Neural progenitor cell (in vitro differentiated cells): Measurements from ENCODE around the gene HMGN3. TPM values are rescaled to one million over a fixed set of nuclear protein-coding genes. Genes with fewer than 3 reads are reported as not detected.
A peak's percentile ranks its signal among the peaks of the same experiment; 100 is the strongest.

Experiments used
- DNase-seq: peaks from one replicate; pipeline ENCODE4 v3.0.0-alpha.2; 2016; ENCODE audit warnings: low spot score
- H2AFZ ChIP-seq: fragments of 200-600 bp; sonication (generic); replicated peaks from 2 replicates; pipeline ENCODE4 v1.6.1; 2016; ENCODE audit warnings: antibody characterized with exemption
- H3F3A ChIP-seq: fragments of 200-600 bp; sonication (generic); 2 replicates; pipeline ENCODE4 v1.6.1; 2016; ENCODE audit warnings: antibody characterized with exemption, low read depth
- H3K27ac ChIP-seq: fragments of 200-600 bp; sonication (generic); 2 replicates; pipeline ENCODE4 v1.5.1; 2016; ENCODE audit warnings: mild to moderate bottlenecking
- H3K27me3 ChIP-seq: fragments of 200-600 bp; sonication (generic); 2 replicates; pipeline ENCODE4 v1.6.1; 2016; ENCODE audit warnings: mild to moderate bottlenecking, moderate library complexity
- H3K36me3 ChIP-seq: fragments of 200-600 bp; sonication (generic); 2 replicates; pipeline ENCODE4 v1.5.1; 2016
- H3K4me1 ChIP-seq: fragments of 200-600 bp; sonication (generic); 2 replicates; pipeline ENCODE4 v1.6.1; 2016; ENCODE audit warnings: mixed run types
- H3K4me2 ChIP-seq: fragments of 200-600 bp; sonication (generic); 2 replicates; pipeline ENCODE4 v1.6.1; 2016
- H3K4me3 ChIP-seq: fragments of 200-600 bp; sonication (generic); 2 replicates; pipeline ENCODE4 v1.5.1; 2016
- H3K79me2 ChIP-seq: fragments of 200-600 bp; sonication (generic); 2 replicates; pipeline ENCODE4 v1.6.1; 2016; ENCODE audit warnings: low read depth
- H3K9ac ChIP-seq: fragments of 200-600 bp; sonication (generic); 2 replicates; pipeline ENCODE4 v1.6.1; 2016
- H3K9me3 ChIP-seq: fragments of 200-600 bp; sonication (generic); 2 replicates; pipeline ENCODE4 v1.5.1; 2016; ENCODE audit warnings: low read depth
- H4K20me1 ChIP-seq: fragments of 200-600 bp; sonication (generic); 2 replicates; pipeline ENCODE4 v1.6.1; 2016; ENCODE audit warnings: low read depth
- H3K27ac Mint-ChIP-seq: 3 replicates; pipeline ENCODE4 v1.8.0; 2021; ENCODE audit warnings: mixed read lengths
- H3K27me3 Mint-ChIP-seq: 2 replicates; pipeline ENCODE4 v1.8.0; 2022; ENCODE audit warnings: low read depth, mild to moderate bottlenecking, inconsistent platforms, moderate library complexity, mixed read lengths; ENCODE audit not compliant: insufficient read depth
- H3K36me3 Mint-ChIP-seq: 3 replicates; pipeline ENCODE4 v1.8.0; 2021; ENCODE audit warnings: mixed read lengths
- H3K4me1 Mint-ChIP-seq: 3 replicates; pipeline ENCODE4 v1.8.0; 2021; ENCODE audit warnings: mixed read lengths
- H3K4me3 Mint-ChIP-seq: 3 replicates; pipeline ENCODE4 v1.8.0; 2021; ENCODE audit warnings: mild to moderate bottlenecking, moderate library complexity, mixed read lengths
- H3K9me3 Mint-ChIP-seq: 3 replicates; pipeline ENCODE4 v1.8.0; 2020; ENCODE audit warnings: mixed read lengths
- EZH2 ChIP-seq: fragments of 200-600 bp; sonication (generic); IDR thresholded peaks from 2 replicates; pipeline ENCODE4 v1.6.1; 2017; ENCODE audit warnings: antibody characterized with exemption, mild to moderate bottlenecking, moderate library complexity
- EZH2phosphoT487 ChIP-seq: fragments of 200-600 bp; sonication (generic); IDR thresholded peaks from 2 replicates; pipeline ENCODE4 v1.6.1; 2017; ENCODE audit warnings: antibody characterized with exemption
- total RNA-seq: library from RNA; depleted of rRNA; stranded (reverse); fragments of >200 nt; gene quantifications from 2 replicates; pipeline ENCODE4 v1.2.3, GENCODE V29; 2015; ENCODE audit warnings: low replicate concordance
- TF ChIP-seq, protein P1 (sequence below): fragments of 200-600 bp; sonication (generic); IDR thresholded peaks from 2 replicates; pipeline ENCODE4 v1.5.1; 2017; ENCODE audit warnings: antibody characterized with exemption, mild to moderate bottlenecking

The HMGN3 gene
- total RNA-seq, 1 donor from 2014 or later, result 308 TPM

DNA sequence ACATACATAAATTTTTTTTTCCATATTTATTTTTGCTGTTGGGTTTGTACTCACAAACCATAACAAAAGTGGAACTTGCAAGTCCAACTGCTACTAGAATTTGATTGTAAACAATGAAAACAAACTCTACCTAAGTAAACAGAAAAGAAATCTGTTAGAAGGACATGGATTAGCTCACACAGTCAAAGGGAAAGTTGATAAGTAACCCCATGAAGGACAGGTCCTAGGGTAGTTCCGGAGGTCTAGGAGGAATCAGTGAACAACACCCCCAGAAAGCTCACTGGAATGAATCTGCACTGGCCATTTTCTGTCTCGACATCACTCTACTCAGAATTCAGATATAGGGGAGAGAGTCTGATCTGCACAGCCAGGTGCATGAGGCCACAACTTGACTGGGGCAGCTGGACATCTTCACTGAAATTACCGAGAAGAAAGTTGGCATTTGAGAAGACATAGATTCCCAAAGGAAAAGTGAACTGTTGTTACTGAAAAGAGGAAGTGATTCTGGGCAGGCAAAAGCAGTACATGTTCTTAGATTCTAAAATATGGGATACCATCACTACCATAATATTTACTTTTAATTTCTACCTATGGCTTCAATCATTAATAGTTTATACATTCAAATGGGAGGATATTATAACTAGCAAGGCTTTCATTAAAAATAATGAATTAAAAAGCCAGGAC is 76.4 kb downstream of the HMGN3 start:
- no peak overlapping the region for H3K27ac Mint-ChIP-seq
- no peak overlapping the region for H2AFZ ChIP-seq

GRCh38 chr6:79152269-79152737 is 82.2 kb downstream of the HMGN3 start:
- Mint-ChIP-seq H3K9me3 (no peaks in the 10 kb centered on the region), H3K36me3 (no peaks in the 10 kb centered on the region), H3K4me1 (no peaks in the 10 kb centered on the region), H3K27me3 (no peaks in the 10 kb centered on the region), H3K4me3 (no peak overlapping the region), H3K27ac (no peak overlapping the region)
- Histone ChIP-seq H3K36me3 (no peaks in the 10 kb centered on the region), H2AFZ (peak overlapping the region; percentile 99), H3K79me2 (no peaks in the 10 kb centered on the region), H3K27me3 (no peaks in the 10 kb centered on the region), H3K27ac (no peak overlapping the region), H3K4me3 (no peak overlapping the region), H3K4me2 (peak overlapping the region; percentile 50), H3F3A (peaks cover 15% of the 10 kb centered on the region), H3K9ac (no peak overlapping the region), H4K20me1 (no peaks in the 10 kb centered on the region), H3K4me1 (peaks cover 14% of the 10 kb centered on the region), H3K9me3 (no peaks in the 10 kb centered on the region)
- DNase-seq, result peak; percentile 32
- TF ChIP-seq EZH2phosphoT487 (no peak), EZH2 (no peak)
- TF ChIP-seq, protein P1, sequence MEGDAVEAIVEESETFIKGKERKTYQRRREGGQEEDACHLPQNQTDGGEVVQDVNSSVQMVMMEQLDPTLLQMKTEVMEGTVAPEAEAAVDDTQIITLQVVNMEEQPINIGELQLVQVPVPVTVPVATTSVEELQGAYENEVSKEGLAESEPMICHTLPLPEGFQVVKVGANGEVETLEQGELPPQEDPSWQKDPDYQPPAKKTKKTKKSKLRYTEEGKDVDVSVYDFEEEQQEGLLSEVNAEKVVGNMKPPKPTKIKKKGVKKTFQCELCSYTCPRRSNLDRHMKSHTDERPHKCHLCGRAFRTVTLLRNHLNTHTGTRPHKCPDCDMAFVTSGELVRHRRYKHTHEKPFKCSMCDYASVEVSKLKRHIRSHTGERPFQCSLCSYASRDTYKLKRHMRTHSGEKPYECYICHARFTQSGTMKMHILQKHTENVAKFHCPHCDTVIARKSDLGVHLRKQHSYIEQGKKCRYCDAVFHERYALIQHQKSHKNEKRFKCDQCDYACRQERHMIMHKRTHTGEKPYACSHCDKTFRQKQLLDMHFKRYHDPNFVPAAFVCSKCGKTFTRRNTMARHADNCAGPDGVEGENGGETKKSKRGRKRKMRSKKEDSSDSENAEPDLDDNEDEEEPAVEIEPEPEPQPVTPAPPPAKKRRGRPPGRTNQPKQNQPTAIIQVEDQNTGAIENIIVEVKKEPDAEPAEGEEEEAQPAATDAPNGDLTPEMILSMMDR, result no peak

More for the DNA sequence above, 76.4 kb downstream of the HMGN3 start:
- Mint-ChIP-seq H3K9me3 (no peaks in the 10 kb centered on the region), H3K4me3 (no peak overlapping the region), H3K36me3 (no peaks in the 10 kb centered on the region), H3K4me1 (no peaks in the 10 kb centered on the region), H3K27me3 (no peaks in the 10 kb centered on the region)
- Histone ChIP-seq H3K4me2 (no peak overlapping the region), H3K9ac (no peak overlapping the region), H3K27me3 (no peaks in the 10 kb centered on the region), H4K20me1 (no peaks in the 10 kb centered on the region), H3K9me3 (no peaks in the 10 kb centered on the region), H3K4me1 (no peaks in the 10 kb centered on the region), H3K4me3 (no peak overlapping the region), H3K27ac (no peak overlapping the region), H3F3A (no peaks in the 10 kb centered on the region), H3K79me2 (no peaks in the 10 kb centered on the region), H3K36me3 (no peaks in the 10 kb centered on the region)
- DNase-seq, result no peak
- TF ChIP-seq, protein P1, result no peak
- TF ChIP-seq EZH2phosphoT487 (no peak), EZH2 (no peak)

Other genes starting within 250 kb of the HMGN3 start
- gene PHIP, start 156.4 kb downstream of the HMGN3 start, total RNA-seq, result 80.0 and 129 TPM in 2 replicates